Bronchial epithelial cell (primary cell): ENCODE data around the gene TFB1M. TPM values are rescaled to one million over a fixed set of nuclear protein-coding genes. Genes with fewer than 3 reads are reported as not detected.

Experiments used
- DNase-seq: peaks from one replicate; pipeline ENCODE4 v3.0.0-alpha.2; 2010; ENCODE audit warnings: low read depth
- FAIRE-seq: peaks from 2 replicates; lab custom pipeline; 2011; peaks lifted over from hg19 to GRCh38; lab: Jason Lieb, UNC
- H3K27me3 ChIP-seq: 2 replicates; pipeline ENCODE4 v1.5.1; 2011; ENCODE audit warnings: low read length; ENCODE audit not compliant: control insufficient read depth, insufficient read depth
- H3K36me3 ChIP-seq: 2 replicates; pipeline ENCODE4 v1.5.1; 2011; ENCODE audit warnings: low read length; ENCODE audit not compliant: control insufficient read depth, insufficient read depth
- H3K4me3 ChIP-seq: 2 replicates; pipeline ENCODE4 v1.5.1; 2011; ENCODE audit warnings: mild to moderate bottlenecking, low read depth, low read length, control low read depth
- total RNA-seq: library from RNA; depleted of rRNA; stranded (reverse); fragments of >200 nt; gene quantifications from 2 replicates; pipeline ENCODE4 v1.2.1, GENCODE V29; 2014
- TF ChIP-seq, protein P1 (sequence below): IDR thresholded peaks from 2 replicates; pipeline ENCODE4 v1.5.1; 2011; ENCODE audit warnings: mild to moderate bottlenecking, moderate library complexity, low read length, control low read depth, inconsistent platforms; ENCODE audit not compliant: insufficient read depth, severe bottlenecking

Gene TFB1M
- total RNA-seq, 1 donor from 2014 or later, result 11.6 TPM

DNA sequence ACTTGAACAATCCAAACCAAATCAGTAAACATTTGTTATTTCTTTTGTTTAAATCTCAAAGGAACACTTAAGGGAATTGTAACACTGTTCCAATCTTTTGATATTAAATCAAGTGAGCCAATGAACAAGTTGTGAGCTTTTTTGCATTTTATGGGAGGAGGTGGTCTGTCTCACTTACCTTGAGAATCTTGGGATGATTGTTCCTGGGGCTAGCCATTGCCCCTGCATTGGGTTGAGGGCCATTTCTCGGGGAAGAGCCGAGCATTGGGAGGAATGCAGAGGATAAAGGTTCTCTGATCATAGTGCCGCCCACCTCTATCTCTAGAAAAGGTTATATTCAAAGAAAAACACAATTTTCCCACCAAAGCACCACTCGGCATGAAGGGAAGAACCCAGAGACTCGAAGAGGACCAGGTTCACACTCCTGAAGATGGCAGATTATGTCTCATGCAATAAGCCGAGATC, 13.8 kb upstream of the TFB1M start:
- Histone ChIP-seq H3K4me3 (no peak overlapping the region), H3K36me3 (no peaks in the 10 kb centered on the region), H3K27me3 (no peaks in the 10 kb centered on the region)
- TF ChIP-seq, protein P1, sequence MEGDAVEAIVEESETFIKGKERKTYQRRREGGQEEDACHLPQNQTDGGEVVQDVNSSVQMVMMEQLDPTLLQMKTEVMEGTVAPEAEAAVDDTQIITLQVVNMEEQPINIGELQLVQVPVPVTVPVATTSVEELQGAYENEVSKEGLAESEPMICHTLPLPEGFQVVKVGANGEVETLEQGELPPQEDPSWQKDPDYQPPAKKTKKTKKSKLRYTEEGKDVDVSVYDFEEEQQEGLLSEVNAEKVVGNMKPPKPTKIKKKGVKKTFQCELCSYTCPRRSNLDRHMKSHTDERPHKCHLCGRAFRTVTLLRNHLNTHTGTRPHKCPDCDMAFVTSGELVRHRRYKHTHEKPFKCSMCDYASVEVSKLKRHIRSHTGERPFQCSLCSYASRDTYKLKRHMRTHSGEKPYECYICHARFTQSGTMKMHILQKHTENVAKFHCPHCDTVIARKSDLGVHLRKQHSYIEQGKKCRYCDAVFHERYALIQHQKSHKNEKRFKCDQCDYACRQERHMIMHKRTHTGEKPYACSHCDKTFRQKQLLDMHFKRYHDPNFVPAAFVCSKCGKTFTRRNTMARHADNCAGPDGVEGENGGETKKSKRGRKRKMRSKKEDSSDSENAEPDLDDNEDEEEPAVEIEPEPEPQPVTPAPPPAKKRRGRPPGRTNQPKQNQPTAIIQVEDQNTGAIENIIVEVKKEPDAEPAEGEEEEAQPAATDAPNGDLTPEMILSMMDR, result no peak
- DNase-seq (no peak), FAIRE-seq (no peak)

DNA sequence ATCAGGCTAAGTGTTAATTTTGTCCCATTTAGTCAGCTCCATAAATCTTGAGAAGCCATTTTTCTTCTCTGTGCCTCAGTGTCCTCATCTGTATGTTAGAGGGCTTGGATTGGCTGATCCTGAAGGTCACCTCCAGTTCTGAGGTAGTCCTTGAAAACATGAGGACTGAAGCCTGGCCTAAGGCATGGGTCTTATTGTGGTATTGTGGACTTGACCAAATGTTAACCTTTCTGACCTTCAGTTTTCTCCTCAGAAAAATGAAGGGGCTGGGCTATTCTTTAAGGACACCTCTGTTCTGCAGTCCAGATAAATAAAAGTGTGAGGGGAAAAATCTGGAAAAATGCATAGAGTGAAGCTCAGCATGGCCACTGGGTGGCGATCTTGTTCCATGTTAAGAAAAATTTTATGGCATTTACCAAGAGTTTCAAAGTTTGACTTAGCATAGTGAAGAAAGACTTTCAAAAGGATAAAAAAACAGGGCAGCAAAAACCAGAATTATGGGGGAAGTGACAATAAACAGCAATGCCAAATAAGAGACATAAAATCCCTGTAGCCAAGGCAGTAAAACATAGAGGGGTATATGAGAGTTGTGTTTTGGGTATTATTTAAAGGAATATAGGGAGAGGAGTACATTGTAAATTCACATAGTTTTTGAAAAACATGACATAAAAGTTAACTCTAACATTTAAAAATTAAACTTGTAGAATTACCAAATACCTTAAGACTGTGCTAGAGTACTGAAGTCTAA, 13.2 kb upstream of the TFB1M start:
- H3K4me3 ChIP-seq, result no peak overlapping the region
- no peak for FAIRE-seq
- no peaks in the 10 kb centered on the region for H3K27me3 ChIP-seq
- peak; percentile 49 for DNase-seq
- TF ChIP-seq, protein P1, result peak; percentile 58
- no peaks in the 10 kb centered on the region for H3K36me3 ChIP-seq

DNA sequence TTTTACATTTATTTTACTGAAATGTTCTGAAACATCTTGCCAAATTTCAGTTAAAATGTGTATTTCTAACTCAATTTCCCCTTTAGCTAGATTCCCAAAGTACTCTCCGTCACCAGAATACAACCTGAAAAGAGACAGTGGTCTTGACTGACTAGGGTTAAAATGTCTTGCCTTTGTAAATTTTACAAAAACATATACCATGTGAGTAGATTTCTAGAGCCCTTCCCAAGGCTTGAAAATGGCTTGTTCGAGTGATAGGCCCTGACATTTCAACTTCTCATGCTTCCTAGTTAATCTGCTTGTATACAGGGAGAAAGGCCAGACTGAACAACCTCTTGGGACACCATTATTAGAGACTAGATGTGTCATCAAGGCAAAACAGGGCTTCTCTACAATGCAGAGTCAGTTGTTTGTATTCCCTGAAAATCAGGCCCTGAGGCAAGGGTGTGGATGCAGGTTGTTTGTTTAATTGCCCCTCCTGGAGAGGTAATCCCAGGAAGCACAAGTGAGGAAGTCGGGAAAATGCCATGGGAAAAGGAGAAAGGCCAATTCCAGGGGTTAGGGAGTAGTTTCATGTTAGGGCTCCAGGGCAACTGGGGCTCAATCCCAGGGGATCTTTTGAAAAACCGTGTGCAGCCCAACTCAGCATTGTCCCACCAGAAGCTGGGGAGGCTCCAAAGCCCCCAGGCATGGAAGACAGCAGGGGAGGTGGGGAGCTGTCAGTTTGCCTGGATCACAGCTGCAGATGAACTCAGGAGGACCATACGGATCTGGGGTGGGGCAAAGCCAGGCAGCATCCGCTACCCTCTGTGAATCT, 11.6 kb upstream of the TFB1M start:
- TF ChIP-seq, protein P1, result no peak
- FAIRE-seq (no peak), DNase-seq (no peak)
- Histone ChIP-seq H3K36me3 (no peaks in the 10 kb centered on the region), H3K27me3 (no peaks in the 10 kb centered on the region), H3K4me3 (no peak overlapping the region)

DNA sequence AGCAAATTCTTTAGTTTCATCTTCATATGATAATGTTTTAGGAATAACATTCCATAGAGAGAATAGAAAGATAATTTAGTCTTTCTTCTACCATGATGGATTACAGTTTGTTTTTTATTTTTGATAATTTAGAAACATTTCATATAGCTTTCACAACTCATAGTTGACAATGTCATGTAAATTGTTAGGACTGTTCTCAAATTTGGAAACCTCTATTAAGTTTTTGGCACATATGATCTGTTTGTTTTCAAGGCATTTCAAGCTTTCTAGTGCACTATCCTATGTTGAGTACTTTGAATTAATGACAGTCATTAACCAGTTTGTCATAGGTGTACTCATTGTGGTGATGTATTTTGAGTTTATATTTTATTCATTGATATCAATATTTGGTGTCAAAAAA, 10.7 kb upstream of the TFB1M start:
- H3K36me3 ChIP-seq, result no peaks in the 10 kb centered on the region
- DNase-seq, result no peak
- no peak for FAIRE-seq
- no peaks in the 10 kb centered on the region for H3K27me3 ChIP-seq
- TF ChIP-seq, protein P1, result no peak
- no peak overlapping the region for H3K4me3 ChIP-seq

DNA sequence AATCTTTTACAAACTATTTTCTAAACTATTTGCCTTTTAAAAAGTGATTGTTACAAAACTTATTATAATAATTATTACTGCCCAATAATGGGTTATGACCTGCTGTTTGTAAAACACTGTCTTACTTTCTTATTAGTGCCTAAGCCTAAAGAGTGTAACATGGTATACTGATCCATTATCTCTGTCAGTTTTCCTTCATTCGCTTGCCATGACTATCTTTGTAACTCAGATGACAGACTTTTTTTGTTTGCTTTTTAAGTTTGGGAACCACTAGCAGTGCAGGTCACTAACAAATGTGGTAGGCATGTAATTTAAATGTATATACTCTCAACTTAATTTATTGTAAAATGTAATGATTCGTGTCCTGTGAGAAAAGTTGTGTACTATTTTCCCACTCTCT, 9.9 kb upstream of the TFB1M start:
- Histone ChIP-seq H3K27me3 (no peaks in the 10 kb centered on the region), H3K36me3 (no peaks in the 10 kb centered on the region), H3K4me3 (no peak overlapping the region)
- FAIRE-seq (no peak), DNase-seq (no peak)
- TF ChIP-seq, protein P1, result no peak
